Posterior vena cava (tissue), 2 donors: ENCODE data around the gene FAM174C. TPM values are rescaled to one million over a fixed set of nuclear protein-coding genes. Genes with fewer than 3 reads are reported as not detected.

Experiments used
- DNase-seq: peaks from one replicate; pipeline ENCODE4 v3.0.0-alpha.2; 2020; ENCODE audit warnings: low spot score
- intact Hi-C, 2 donors: fragments of 100-400 bp; cut with DNase I; formaldehyde crosslinking; loops; one replicate each; pipeline versions ENCODE4 v1.14.1 to v1.14.2; 2022 to 2023
- total RNA-seq, 2 donors: library from RNA; stranded (reverse); fragmentation: NEBNext Ultra II Directional; extraction: Animal tissue kit (Norgen Biotek cat#: 25700); gene quantifications; one replicate each; pipeline ENCODE4 v1.2.1, GENCODE V29; 2021
- donor health status: DM: yes; HTN: yes; CAD: no.
- donor health status: DM: yes; HTN: yes; CAD: no.

FAM174C gene
- total RNA-seq, 2 donors from 2014 or later = 25.2 to 27.2 TPM

- intact Hi-C loops = no loop called here
- DNase-seq = no peak
Observed at GRCh38 chr19:1321539-1321938, 46.2 kb downstream of the FAM174C start.

GRCh38 chr19:1322198-1322981 is 47.1 kb downstream of the FAM174C start:
- intact Hi-C loops = no loop called here
- DNase-seq = no peak

- no peak for DNase-seq
- intact Hi-C loops = no loop called here
Observed at GRCh38 chr19:1324249-1324805, 49.0 kb downstream of the FAM174C start.

GRCh38 chr19:1324806-1325567 is 49.7 kb downstream of the FAM174C start:
- intact Hi-C loops = no loop called here
- DNase-seq = peak; percentile 93

GRCh38 chr19:1325568-1326294 is 50.4 kb downstream of the FAM174C start:
- DNase-seq = no peak
- intact Hi-C loops = no loop called here

- intact Hi-C loops = no loop called here
- no peak for DNase-seq
Observed at GRCh38 chr19:1327125-1327524, 51.8 kb downstream of the FAM174C start.

Other genes starting within 250 kb of the FAM174C start
- gene CNN2, start 248.9 kb upstream of the FAM174C start, total RNA-seq = 100 to 1,000 TPM in 1 of 2 donors, 10 to 100 TPM in 1; 94.7 to 136 TPM
- gene ABCA7, start 235.4 kb upstream of the FAM174C start, total RNA-seq = 1 to 10 TPM; 4.0 to 4.4 TPM
- 10 to 100 TPM in 1 of 2 donors, 1 to 10 TPM in 1; 10.0 to 26.8 TPM for gene ARHGAP45, start 208.4 kb upstream of the FAM174C start, total RNA-seq
- 100 to 1,000 TPM in 1 of 2 donors, 10 to 100 TPM in 1; 89.9 to 105 TPM for gene POLR2E, start 180.2 kb upstream of the FAM174C start, total RNA-seq
- 100 to 1,000 TPM; 176 to 193 TPM for gene GPX4, start 171.5 kb upstream of the FAM174C start, total RNA-seq
- 10 to 100 TPM; 63.5 to 71.0 TPM for gene SBNO2, start 101.3 kb upstream of the FAM174C start, total RNA-seq
- 10 to 100 TPM; 32.5 to 35.9 TPM for gene STK11, start 69.8 kb upstream of the FAM174C start, total RNA-seq
- gene CBARP, start 37.5 kb upstream of the FAM174C start, total RNA-seq = 1 to 10 TPM; 1.5 to 2.7 TPM
- 100 to 1,000 TPM; 125 to 137 TPM for gene ATP5F1D, start 33.8 kb upstream of the FAM174C start, total RNA-seq
- gene MIDN, start 26.9 kb upstream of the FAM174C start, total RNA-seq = 10 to 100 TPM; 76.5 to 86.3 TPM
- gene CIRBP, start 6.2 kb upstream of the FAM174C start, total RNA-seq = 100 to 1,000 TPM; 447 to 636 TPM
- not detected for gene EFNA2, start 10.3 kb downstream of the FAM174C start, total RNA-seq
- gene NDUFS7, start 108.4 kb downstream of the FAM174C start, total RNA-seq = 10 to 100 TPM; 54.4 to 55.1 TPM
- gene GAMT, start 126.0 kb downstream of the FAM174C start, total RNA-seq = 10 to 100 TPM in 1 of 2 donors, 1 to 10 TPM in 1; 8.7 to 12.8 TPM
- 10 to 100 TPM; 59.7 to 75.8 TPM for gene DAZAP1, start 132.1 kb downstream of the FAM174C start, total RNA-seq
- 100 to 1,000 TPM; 722 to 743 TPM for gene RPS15, start 162.9 kb downstream of the FAM174C start, total RNA-seq
- under 1 TPM; 0.05 to 0.10 TPM for gene APC2, start 174.6 kb downstream of the FAM174C start, total RNA-seq
- gene C19orf25, start 203.7 kb downstream of the FAM174C start, total RNA-seq = 10 to 100 TPM; 16.2 to 17.3 TPM
- 1 to 10 TPM in 1 of 2 donors, under 1 TPM in 1; 0.52 to 1.8 TPM for gene PCSK4, start 214.8 kb downstream of the FAM174C start, total RNA-seq
- 1 to 10 TPM in 1 of 2 donors, under 1 TPM in 1; 0.33 to 1.2 TPM for gene REEP6, start 215.7 kb downstream of the FAM174C start, total RNA-seq
- gene ADAMTSL5, start 237.5 kb downstream of the FAM174C start, total RNA-seq = 1 to 10 TPM; 7.4 to 9.1 TPM
- gene PLK5, start 248.5 kb downstream of the FAM174C start, total RNA-seq = not detected